Renal cortex interstitium (tissue), 11 donors: ENCODE data around the gene CYP24A1. TPM values are rescaled to one million over a fixed set of nuclear protein-coding genes. Genes with fewer than 3 reads are reported as not detected.

Source experiments
- DNase-seq, 11 donors: peaks; one replicate each; pipeline ENCODE4 v3.0.0-alpha.2; 2013; ENCODE audit warnings: low read depth in 9 of 11, low spot score in 4 of 11; ENCODE audit errors: extremely low read depth in 1 of 11
- polyA plus RNA-seq, 3 donors: library from polyadenylated mRNA; unstranded; fragments of 120-200 nt; gene quantifications; one replicate each; pipeline ENCODE4 v1.2.1, GENCODE V29; 2013; ENCODE audit not compliant: insufficient read length in 3 of 3

The CYP24A1 gene
- polyA plus RNA-seq, 3 donors: 0.98 to 3.4 (median 2.0) TPM

DNA sequence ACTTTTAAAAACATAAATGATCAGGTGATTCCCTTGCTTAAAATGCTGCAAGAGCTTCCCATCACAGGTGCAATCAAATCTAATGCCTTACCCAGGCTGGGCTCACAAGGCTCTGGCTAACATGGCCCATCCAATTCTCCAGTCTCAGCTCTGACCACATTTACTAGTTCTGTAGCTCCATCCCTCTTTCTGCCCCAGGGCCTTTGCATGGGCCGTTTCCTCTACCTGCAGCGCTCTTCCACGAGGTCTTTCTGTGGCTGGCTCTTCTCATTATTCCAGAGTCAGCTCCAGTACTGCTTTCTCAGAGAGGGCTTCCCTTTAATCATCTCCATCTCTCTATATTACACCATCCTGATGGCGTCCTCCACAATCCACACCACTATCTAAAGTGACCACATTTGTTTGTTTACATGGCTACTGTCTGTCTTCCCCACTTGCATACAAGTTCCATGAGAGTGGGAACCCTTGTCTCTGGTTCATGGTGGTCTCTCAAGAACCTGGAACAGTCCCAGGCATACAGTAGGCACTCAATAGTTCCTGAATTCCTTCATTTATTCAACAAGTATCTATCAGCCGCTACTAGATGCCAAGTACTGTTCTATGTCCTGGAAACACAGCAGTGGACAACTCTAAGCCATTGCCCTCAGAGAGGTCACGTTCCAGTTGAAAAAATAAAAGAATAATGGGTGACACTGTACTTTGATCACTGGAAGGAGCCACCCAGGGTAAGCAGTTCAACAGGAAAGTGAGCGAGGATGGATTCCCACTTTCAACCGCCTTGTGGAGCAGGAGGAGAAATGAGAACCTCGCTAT, 12.6 kb downstream of the CYP24A1 start:
- no peak for DNase-seq

DNA sequence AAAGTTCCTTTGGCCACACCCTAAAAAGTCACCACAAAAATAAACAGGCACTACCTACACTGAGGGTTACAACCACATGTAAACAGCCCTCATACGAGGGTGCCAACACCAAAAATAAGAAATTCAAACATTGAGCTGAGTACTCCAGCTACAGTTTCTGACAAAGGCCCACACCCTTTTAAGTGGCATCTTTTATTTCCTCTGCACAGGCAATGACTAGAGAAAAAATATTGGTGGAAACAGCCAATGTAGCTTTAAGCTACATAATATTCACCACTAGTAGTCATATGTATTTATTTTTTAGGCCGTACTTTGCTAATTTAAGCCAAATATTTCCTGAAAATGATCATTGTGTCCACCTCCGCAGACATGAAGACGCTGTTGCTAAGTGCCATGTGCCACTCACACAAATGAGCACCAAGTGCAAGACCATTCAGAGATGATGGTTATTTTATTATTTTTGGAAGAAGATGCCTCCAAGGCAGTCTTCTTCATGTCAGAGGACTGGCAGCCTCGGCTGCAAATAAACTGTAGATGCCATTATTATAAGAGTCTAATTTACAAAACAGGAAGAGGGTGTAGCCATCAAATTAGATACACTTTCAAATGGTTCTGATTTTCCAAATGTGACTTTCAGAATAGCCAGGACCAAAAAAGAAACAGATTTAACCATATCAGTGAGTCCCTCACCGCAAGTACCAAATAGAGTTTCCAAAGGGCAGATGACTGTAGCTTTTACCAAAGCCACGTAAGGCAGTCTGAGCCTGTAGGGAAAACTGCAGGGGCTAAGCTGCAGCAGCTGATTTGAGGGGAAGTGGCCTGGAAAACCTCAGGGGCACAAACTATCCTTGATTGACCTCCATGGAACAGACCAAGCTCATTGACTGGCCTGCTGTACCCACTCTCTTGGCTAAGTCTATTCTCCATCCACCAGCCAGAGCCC, 13.4 kb downstream of the CYP24A1 start:
- no peak for DNase-seq

DNA sequence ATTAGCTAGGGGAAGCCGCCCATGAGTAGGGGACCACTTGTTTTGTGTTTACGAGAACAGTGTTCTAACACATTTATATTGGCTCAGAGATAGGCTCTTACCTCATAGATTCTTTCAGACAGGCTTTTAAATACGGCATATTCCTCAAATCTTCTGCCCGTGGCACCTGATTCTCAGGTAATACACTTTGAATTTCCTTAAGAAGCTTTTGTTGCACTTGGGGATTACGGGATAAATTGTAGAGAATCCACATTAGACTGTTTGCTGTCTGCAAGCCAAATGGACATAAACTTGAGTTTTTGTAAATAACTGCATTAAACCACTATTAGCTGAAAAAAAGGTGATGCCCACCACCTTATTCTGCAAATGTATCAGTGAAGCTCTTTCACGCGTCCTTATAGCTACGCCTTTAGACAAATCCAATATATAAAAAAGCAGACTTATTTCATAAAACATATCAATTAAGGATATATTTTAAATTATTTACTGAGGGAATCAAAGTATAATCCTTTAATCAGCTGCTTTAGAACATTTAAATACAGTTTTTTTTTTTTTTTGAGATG, 14.8 kb downstream of the CYP24A1 start:
- no peak for DNase-seq

DNA sequence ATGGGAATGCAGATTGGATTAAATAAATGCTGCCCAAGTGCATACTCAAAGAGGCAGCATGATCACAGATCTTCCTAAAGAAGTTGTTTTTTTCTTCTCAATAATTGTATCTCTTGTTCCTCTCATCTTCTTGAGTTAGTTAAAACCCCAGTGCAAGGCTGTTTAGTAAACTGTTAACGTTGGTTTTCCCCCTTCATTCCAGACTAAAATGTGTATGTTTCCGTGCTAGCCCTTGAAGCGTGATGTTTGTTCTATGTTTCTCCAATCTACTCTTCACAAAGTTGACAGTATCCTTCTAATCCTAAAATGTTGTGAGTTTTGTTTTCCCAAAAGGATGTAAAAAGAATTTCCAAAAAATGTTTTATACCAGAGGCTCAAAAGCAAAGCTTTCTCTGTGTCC, 15.6 kb downstream of the CYP24A1 start:
- DNase-seq: no peak

DNA sequence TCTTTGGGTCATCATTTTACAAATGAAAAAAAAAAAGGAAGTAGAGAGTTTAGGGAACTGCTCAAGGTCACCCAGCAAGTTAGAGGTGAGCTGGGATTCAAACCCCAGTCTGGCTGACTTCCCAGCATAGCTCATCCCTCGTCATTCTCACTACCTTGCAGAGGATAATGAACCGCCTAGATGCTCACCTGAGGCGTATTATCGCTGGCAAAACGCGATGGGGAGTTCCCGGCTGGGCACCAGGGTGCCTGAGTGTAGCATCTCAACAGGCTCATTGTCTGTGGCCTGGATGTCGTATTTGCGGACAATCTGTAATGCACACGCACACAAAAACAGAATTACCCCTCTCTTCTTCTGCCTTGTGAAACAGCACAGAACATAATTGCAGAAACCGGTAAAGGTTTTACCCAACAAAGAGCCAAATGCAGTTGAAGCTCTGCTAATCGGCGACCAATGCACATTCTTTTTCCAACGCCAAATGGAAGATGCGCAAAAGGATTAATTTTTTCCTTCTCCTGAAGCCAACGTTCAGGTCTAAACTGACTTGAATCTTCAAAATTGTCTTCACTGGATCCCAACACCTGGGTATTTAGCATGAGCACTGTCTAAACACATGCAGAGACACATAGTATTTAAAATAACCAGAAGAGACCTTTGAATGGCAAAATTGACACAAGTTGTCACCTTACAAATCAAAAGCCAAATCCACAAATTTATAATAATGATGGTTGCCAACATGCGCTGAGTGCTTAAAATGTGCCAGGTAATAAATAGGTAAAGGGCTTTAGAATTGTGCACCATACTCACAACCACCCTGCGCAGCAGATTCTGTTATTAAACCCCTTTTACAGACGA, 16.6 kb downstream of the CYP24A1 start:
- DNase-seq: no peak

DNA sequence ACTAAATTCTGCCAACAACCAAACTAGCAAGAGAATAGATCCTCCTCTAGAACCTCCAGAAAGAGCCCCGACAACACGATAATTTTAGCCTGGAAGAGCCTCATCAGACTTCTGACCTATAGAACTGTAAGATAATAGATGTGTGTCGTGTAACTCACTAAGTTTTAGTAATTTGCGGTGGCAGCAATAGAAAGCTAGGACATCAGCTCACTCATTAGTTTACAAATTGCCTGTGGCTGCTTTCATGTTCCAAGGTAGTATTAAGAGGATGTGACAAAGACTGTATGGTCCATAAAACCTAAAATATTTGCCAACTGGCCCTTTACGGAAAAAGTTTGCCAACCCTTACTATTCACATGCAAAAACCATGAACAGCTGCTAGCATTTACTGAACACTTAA, 17.3 kb downstream of the CYP24A1 start:
- DNase-seq: no peak

DNA sequence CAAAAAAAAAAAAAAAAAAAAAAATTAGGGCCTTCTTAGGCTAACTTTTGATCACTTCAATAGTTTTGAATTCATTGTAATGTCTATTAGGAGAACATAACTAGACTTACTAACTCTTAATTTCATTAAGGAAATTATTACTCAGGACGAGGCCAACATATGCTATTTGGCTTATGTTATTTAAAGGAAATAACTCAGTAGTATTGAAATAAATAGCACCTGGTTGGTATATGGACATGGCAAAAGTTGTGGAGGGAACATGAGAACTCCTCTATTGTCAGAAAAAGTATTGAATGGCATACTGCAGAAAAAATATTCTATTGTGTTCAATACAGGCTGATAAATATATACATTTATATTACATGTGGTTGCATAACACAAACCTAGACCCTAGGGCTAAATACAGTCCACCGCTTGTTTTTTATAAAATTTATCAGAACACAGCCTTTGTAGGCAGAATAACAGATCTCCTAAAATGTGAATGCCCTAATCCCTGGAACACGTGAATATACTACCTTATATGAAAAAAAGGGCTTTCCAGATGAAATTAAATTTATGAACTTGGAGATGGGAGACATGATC, 18.0 kb downstream of the CYP24A1 start:
- DNase-seq: no peak

DNA sequence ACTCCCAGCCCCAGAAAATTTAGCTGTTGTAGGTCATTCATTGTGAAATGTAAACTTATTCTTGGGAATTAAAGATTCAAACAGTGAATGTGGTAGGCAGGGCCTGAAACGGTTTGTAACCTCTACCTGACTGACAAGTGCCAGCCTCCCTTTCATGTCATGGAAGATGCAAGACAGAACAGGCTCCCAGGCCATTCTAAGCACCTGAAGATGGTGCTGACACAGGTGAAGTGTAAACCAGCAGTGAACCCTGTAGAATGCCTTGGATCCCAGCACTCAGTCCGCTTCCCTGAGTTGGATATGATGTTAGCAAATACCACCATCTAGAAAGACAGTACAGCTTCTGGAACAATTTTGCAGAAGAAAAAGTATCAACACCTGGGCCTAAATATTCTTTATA, 19.3 kb downstream of the CYP24A1 start:
- no peak for DNase-seq

DNA sequence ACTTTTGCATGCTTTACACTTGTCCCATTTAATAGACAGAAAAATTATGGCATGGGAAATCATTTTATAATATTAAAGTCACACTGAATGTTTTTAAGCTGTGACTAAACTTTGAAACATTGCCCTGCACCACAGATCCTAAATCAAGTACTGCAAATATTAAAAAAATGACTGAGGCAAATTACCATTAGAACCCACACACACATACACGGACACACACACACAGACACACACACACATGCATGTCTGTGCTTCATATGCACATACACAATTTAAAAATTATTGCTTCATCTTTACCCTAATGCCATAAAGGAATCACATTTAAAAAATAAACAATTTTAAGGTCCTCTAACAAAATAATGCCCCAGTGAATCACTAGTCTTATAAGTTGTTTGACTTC, 19.9 kb downstream of the CYP24A1 start:
- no peak for DNase-seq

DNA sequence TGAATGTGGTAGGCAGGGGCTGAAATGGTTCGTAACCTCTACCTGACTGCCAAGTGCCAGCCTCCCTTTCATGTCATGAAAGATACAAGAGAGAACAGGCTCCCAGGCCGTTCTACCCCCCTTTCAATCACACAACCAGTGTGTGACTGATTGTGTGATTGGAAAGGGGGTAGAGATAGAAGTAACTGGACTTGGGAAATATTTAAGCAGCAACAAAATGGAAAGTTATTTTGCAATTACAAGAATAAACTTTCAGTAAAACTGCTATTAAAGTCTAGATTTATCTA, 20.8 kb downstream of the CYP24A1 start:
- DNase-seq: no peak

DNA sequence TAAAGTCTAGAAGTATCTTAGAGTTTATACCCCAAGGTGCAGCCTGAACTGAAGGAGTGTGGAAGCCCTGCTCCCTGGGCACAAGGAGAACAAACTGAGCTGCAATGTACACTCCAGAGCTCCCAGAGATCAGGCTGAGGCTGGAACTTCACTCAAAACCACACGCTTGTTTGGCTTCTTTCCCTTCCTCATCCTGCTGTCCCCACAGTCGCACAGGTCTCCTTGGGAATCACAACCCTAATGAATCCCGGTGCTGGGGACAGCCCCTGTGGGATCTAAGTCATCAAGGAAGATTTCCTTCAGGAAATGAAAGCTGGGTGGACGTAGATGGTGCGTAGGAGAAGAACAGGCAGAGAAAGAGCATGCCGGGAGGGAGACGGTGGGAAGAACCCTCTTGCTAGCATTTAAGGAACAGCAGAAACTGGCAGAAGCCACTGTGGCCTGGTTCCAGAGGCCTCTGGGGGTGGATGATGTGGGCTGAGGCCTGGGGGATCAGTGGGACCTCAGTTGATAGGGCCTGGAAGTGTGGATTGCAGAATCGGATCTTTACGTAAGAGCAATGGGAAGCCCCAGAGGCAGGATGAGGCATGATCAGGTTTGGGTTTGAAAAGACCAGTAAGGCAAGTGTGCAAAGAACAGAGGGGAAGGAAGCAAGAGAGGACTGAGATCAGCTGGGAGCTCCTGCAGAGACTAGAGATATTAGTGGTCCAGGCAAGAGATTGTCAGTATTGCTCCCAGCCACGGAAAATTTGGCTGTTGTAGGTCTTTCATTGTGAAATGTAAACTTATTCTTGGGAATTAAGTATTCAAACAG, 21.4 kb downstream of the CYP24A1 start:
- no peak for DNase-seq

DNA sequence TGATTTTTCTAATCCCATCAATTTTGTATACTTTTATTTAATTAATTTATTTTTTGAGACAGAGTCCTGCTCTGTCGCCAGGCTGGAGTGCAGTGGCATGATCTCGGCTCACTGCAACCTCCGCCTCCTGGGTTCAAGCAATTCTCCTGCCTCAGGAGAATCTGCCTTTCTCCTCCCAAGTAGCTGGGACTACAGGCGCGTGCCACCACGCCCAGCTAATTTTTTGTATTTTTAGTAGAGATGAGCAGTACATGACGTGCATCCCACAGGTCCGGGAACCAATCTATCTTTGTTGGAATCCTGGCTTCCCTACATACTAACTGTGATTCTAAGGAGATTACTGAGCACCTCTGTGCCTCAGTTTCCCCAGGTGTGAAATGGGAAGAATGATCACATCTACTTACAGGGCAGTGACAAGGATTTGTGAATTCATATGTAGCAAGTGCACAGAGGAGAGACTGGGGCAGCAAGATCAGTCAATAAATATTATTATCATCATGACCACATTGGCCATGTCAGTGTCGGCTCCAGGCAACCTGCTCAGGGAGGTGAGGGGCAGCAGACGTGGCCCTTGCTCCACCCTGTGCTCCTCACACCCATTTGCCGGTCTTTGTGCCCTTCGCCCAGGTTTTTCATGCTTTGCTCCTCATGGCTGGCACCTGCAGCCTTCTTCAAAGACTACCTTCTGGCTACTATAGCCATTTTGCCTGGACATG, 22.1 kb downstream of the CYP24A1 start:
- no peak for DNase-seq

DNA sequence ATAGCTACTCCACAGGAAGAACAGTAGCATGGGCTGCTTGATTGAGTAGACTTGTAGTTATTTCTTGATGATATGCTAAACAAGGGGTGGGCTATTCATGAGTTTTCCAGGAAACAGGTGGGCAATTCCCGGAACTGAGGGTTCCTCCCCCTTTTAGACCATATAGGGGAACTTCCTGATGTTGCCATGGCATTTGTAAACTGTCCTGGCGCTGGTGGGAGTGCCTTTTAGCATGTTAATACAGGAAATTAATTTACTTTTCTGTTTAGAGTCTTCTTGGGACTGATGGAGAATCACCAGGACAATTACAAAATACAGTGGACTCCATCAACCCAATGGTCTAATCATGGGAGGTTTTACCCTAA, 22.7 kb downstream of the CYP24A1 start:
- no peak for DNase-seq

DNA sequence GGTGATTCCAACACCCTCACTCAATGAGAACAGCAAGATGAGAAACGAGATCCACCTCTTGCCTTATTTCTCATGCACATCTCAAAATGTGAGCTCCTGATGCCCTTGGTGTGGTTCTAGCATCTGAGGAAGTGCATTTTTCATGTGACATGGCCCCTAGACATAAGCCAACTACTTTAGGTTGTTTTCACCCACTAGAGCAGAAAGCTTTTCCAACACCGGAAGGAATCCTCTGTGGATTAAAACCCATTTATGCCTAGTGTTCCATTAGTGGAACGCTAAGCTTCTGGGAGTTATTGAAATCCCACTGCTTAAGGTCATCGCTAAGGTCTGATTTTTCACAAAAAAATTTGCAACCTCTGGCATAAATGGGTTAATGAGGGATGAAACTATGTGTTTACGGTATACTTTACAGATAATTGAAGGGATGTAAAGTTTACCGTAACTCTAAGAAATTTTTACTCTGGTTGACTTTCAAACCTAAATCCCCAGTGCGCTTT, 24.0 kb downstream of the CYP24A1 start:
- no peak for DNase-seq

DNA sequence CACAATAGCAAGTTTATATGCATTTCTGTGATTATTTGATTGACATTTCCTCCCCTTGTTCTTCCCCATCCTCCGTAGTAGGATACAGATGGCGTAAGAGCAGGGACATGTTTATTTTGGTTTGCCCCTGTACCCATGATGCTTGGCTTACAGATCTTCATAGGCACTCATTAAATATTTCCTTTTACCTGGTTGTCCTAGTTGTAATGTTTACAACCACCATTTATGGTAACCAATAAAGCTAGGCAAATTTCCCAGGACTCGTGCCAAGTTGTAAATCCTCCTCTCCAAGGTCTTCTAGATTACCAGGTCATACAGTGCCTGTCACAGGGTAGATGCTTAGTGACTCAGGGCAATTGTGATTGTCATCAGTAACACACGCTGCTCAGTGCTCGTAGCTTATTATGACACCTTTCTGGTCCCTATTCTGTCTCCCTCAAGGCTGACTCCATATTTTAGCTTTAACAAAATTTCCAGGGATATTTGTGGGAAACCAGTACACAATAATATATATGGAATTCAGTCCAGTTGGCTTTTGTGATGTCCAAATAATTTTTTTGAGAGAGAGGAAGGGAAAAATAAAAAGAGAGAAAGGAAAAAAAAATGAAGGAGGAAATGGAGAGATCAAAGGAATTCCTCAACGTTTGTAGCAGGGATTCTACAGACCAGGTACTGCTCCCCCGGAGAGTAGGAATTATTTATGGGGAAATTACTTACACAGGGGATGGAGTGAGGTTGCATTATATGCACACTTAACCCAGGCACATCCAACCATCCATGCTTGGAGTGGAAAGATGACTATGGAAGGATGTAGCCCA, 24.6 kb downstream of the CYP24A1 start:
- DNase-seq: no peak

DNA sequence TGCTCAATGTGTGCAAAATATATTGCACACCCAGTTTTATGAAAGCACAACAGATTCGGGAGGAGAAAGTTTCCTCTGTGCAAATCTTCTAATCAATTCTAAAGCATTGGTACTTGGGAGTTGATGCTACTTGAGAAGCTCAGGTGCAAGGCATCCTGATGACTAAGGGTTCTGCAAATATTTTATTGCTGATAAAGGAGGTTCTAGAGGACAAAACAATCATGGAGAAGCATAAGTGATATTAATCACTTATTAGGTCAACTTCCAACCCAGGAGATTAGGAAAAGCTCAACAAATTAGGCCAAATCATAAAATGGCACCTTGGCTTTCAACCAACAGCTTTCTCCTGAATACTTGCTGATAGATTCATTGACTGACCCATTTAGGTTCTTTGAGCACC, 27.1 kb downstream of the CYP24A1 start:
- DNase-seq: no peak
